Measurements from ENCODE around the gene COL4A1. TPM values are rescaled to one million over a fixed set of nuclear protein-coding genes. Genes with fewer than 3 reads are reported as not detected.

COL4A1 gene
- total RNA-seq, 6 donors from 2014 or later, result 81.7 to 309 (median 167) TPM

GRCh38 chr13:110240352-110240751 lies 66.6 kb downstream of the COL4A1 start:
- ATAC-seq (ENCODE audit: low FRiP score in 2 of 2), result peak in 1 of 2 donors; percentile 64
- Histone ChIP-seq H3K27me3 (no peaks in the 10 kb centered on the region), H3K36me3 (peaks cover 0 to 22% (median 0%) of the 10 kb centered on the region in 4 donors), H3K27ac (peak overlapping the region in 2 of 4 donors; percentile 42 to 79), H3K9me3 (no peaks in the 10 kb centered on the region), H3K4me3 (no peak overlapping the region), H3K4me1 (peaks cover 13 to 39% (median 27%) of the 10 kb centered on the region in 4 donors)
- no peak for TF ChIP-seq CTCF (IDR thresholded peaks at IDR 0.05)
- no peak for TF ChIP-seq POLR2A (IDR thresholded peaks at IDR 0.05)
- no peak for TF ChIP-seq EP300 (IDR thresholded peaks at IDR 0.05)
- no peak for TF ChIP-seq POLR2AphosphoS5 (IDR thresholded peaks at IDR 0.05)
- WGBS, 2 donors, result 80 to 82% methylated on average over 3 to 10 of the region's 10 CpGs
- DNase-seq, result peak in 1 of 2 donors; percentile 49

GRCh38 chr13:110239280-110240125 lies 67.5 kb downstream of the COL4A1 start:
- Histone ChIP-seq H3K4me3 (no peak overlapping the region), H3K27ac (peak overlapping the region in 3 of 4 donors; percentile 3 to 79 (median 10)), H3K36me3 (peaks cover 0 to 22% (median 0%) of the 10 kb centered on the region in 4 donors), H3K27me3 (no peaks in the 10 kb centered on the region), H3K9me3 (no peaks in the 10 kb centered on the region), H3K4me1 (peaks cover 14 to 38% (median 27%) of the 10 kb centered on the region in 4 donors)
- no peak for TF ChIP-seq POLR2AphosphoS5 (IDR thresholded peaks at IDR 0.05)
- TF ChIP-seq POLR2A (IDR thresholded peaks at IDR 0.05), result no peak
- TF ChIP-seq EP300 (IDR thresholded peaks at IDR 0.05), result no peak
- TF ChIP-seq CTCF (IDR thresholded peaks at IDR 0.05), result no peak
- DNase-seq, result no peak
- ATAC-seq (ENCODE audit: low FRiP score in 2 of 2), result no peak
- WGBS, 2 donors, result 47 to 61% methylated on average over 5 of the region's 5 CpGs

- TF ChIP-seq EP300 (IDR thresholded peaks at IDR 0.05), result no peak
- TF ChIP-seq CTCF (IDR thresholded peaks at IDR 0.05), result no peak
- no peak for TF ChIP-seq POLR2AphosphoS5 (IDR thresholded peaks at IDR 0.05)
- no peak for TF ChIP-seq POLR2A (IDR thresholded peaks at IDR 0.05)
- 50 to 54% methylated on average over 1 of the region's 1 CpG for WGBS, 2 donors
- no peaks in the 10 kb centered on the region for H3K9me3 ChIP-seq
- H3K4me3 ChIP-seq, result no peak overlapping the region
- H3K27ac ChIP-seq, result peak overlapping the region in 3 of 4 donors; percentile 10 to 79 (median 68)
- peaks cover 0 to 22% (median 0%) of the 10 kb centered on the region in 4 donors for H3K36me3 ChIP-seq
- peaks cover 21 to 45% (median 34%) of the 10 kb centered on the region in 4 donors for H3K4me1 ChIP-seq
- DNase-seq (no peak), ATAC-seq (ENCODE audit: low FRiP score in 2 of 2) (peak in 1 of 2 donors; percentile 51)
- no peaks in the 10 kb centered on the region for H3K27me3 ChIP-seq
Observed at GRCh38 chr13:110238818-110239195, 68.2 kb downstream of the COL4A1 start.

- DNase-seq (no peak), ATAC-seq (ENCODE audit: low FRiP score in 2 of 2) (no peak)
- Histone ChIP-seq H3K9me3 (no peaks in the 10 kb centered on the region), H3K4me3 (no peak overlapping the region), H3K4me1 (peaks cover 25 to 50% (median 37%) of the 10 kb centered on the region in 4 donors), H3K27me3 (no peaks in the 10 kb centered on the region), H3K36me3 (peaks cover 0 to 22% (median 0%) of the 10 kb centered on the region in 4 donors), H3K27ac (peak overlapping the region in 3 of 4 donors; percentile 10 to 79 (median 68))
- WGBS, 2 donors, result 35 to 45% methylated on average over 5 of the region's 5 CpGs
- TF ChIP-seq POLR2AphosphoS5 (IDR thresholded peaks at IDR 0.05) (no peak), POLR2A (IDR thresholded peaks at IDR 0.05) (no peak), CTCF (IDR thresholded peaks at IDR 0.05) (no peak), EP300 (IDR thresholded peaks at IDR 0.05) (no peak)
Observed at GRCh38 chr13:110237875-110238817, 68.8 kb downstream of the COL4A1 start.

Data from upper lobe of left lung (tissue), 6 donors.